Measurements from ENCODE around the gene CDC26. TPM values are rescaled to one million over a fixed set of nuclear protein-coding genes. Genes with fewer than 3 reads are reported as not detected.
"Not testable (repeated sequence)": the region's sequence is repeated elsewhere in the genome, so short reads cannot be mapped to it uniquely, and the experiment has no call there.

Gene CDC26
- total and polyA plus RNA-seq, 8 donors, result 27.8 to 37.2 (median 32.7) TPM

- H3K27ac ChIP-seq, result no peak overlapping the region
- no peaks in the 10 kb centered on the region for H3K27me3 ChIP-seq
- ATAC-seq, result no peak
- no peak for TF ChIP-seq CTCF (IDR thresholded peaks at IDR 0.05)
- H3K9me3 ChIP-seq, result no peaks in the 10 kb centered on the region
- no peak overlapping the region for H3K4me3 ChIP-seq
- DNase-seq, result no peak
- peaks cover 0 to 4% of the 10 kb centered on the region in 2 donors for H3K4me1 ChIP-seq
- no peaks in the 10 kb centered on the region for H3K36me3 ChIP-seq
- intact Hi-C loops (cut with DNase I), result no loop called here
Measured at GRCh38 chr9:113244556-113244955, 30.8 kb downstream of the CDC26 start.

GRCh38 chr9:113241161-113241560 is 34.2 kb downstream of the CDC26 start:
- no peak for DNase-seq
- Histone ChIP-seq H3K27me3 (no peaks in the 10 kb centered on the region), H3K4me3 (no peak overlapping the region), H3K27ac (no peak overlapping the region), H3K9me3 (no peaks in the 10 kb centered on the region), H3K36me3 (no peaks in the 10 kb centered on the region), H3K4me1 (peaks cover 0 to 19% of the 10 kb centered on the region in 2 donors)
- no peak for TF ChIP-seq CTCF (IDR thresholded peaks at IDR 0.05)
- ATAC-seq, result no peak
- intact Hi-C loops (cut with DNase I), result no loop called here

- Histone ChIP-seq H3K36me3 (no peaks in the 10 kb centered on the region), H3K27me3 (no peaks in the 10 kb centered on the region), H3K9me3 (no peaks in the 10 kb centered on the region), H3K27ac (no peak overlapping the region), H3K4me1 (peaks cover 0 to 41% of the 10 kb centered on the region in 2 donors), H3K4me3 (no peak overlapping the region)
- no peak for TF ChIP-seq CTCF (IDR thresholded peaks at IDR 0.05)
- no peak for DNase-seq
- no peak for ATAC-seq
- intact Hi-C loops (cut with DNase I), result no loop called here
Measured at GRCh38 chr9:113238859-113239232, 36.5 kb downstream of the CDC26 start.

DNA sequence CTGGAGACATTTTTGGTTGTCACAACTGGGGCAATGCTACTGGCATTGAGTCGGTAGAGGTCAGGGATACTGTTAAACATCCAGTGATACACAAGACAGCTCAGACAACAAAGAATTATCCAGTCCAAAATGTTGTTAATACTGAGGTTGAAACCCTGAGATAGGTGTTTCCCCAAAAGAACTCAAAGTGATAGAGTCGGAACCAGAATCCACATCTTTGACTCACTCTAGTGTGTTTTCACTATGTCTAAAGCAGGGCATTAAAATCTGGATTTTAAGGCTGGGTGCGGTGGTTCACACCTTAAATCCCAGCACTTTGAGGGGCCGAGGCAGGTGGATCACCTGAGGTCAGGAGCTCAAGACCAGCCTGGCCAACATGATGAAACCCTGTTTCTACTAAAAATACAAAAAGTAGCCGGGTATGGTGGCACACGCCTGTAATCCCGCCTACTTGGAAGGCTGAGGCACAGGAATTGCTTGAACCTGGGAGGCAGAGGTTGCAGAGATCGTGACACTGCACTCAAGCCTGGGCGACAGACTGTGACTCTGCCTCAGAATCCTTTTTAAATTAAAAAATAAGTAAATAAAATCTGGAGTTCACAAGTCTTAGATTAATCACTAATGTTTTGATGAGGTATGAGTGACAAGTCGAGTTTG is 37.0 kb downstream of the CDC26 start:
- no peaks in the 10 kb centered on the region for H3K27me3 ChIP-seq
- intact Hi-C loops (cut with DNase I), result no loop called here
- H3K36me3 ChIP-seq, result no peaks in the 10 kb centered on the region
- no peak overlapping the region for H3K27ac ChIP-seq
- H3K9me3 ChIP-seq, result no peaks in the 10 kb centered on the region
- H3K4me3 ChIP-seq, result no peak overlapping the region
- ATAC-seq (no peak), DNase-seq (no peak)
- no peak for TF ChIP-seq CTCF (IDR thresholded peaks at IDR 0.05)
- H3K4me1 ChIP-seq, result peaks cover 0 to 46% of the 10 kb centered on the region in 2 donors

DNA sequence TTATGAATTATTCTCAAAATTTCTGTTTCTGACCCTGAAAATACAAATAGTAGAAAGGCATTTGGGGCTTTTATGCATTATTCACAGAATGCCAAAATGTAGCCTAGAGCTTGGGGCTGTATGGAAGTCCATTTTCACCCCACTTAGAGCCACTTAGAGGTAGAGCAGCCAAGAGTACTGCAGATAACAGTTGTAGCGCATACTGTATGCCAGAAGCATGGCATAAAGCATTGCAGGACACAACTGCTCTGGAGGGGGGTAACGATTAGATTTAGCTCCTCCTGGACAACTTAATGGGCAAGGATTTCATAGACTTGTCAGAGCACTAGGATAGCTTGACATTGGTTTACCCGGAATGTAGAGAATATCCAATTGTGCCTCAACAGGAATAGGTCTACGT is 38.3 kb downstream of the CDC26 start:
- TF ChIP-seq CTCF (IDR thresholded peaks at IDR 0.05), result no peak
- no peaks in the 10 kb centered on the region for H3K27me3 ChIP-seq

DNA sequence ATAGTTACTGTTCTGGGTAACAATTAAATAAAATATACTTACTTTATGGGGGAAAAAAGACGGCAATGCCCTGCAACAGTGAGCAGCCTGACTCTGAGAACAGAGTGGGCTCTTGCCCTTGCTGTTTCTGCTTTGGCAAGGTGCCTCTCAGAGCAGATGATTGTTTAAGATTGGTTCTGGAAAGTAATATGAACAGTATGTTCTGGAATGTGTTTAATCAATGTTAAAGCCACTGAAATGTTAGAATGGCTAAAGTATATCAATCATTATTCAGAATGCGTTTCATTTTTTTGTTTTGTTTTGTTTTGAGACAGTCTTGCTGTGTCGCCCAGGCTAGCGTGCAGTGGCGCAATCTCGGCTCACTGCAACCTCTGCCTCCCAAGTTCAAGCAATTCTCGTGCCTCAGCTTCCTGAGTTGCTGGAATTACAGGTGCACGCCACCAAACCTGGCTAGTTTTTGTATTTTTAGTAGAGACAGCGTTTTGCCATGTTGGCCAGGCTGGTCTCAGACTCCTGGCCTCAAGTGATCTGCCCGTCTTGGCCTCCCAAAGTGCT is 39.6 kb downstream of the CDC26 start:
- H3K27me3 ChIP-seq; H3K9me3 ChIP-seq; ATAC-seq; DNase-seq; intact Hi-C loops (cut with DNase I); H3K4me3 ChIP-seq; H3K36me3 ChIP-seq: not testable (repeated sequence)
- peak overlapping the region in 1 of 2 donors; percentile 14 for H3K27ac ChIP-seq
- H3K4me1 ChIP-seq, result peaks cover 0 to 65% of the 10 kb centered on the region in 2 donors

More for the DNA sequence above, 38.3 kb downstream of the CDC26 start:
- H3K9me3 ChIP-seq, result no peaks in the 10 kb centered on the region
- ATAC-seq, result no peak
- no peak overlapping the region for H3K4me3 ChIP-seq
- H3K4me1 ChIP-seq, result peaks cover 0 to 59% of the 10 kb centered on the region in 2 donors
- H3K27ac ChIP-seq, result no peak overlapping the region
- intact Hi-C loops (cut with DNase I), result no loop called here
- H3K36me3 ChIP-seq, result no peaks in the 10 kb centered on the region
- no peak for DNase-seq

Data from left lung (tissue), 10 donors.